UCSD-AML1 (cell line): ENCODE data around the gene SLC7A1.

Experiments used
- DNase-seq: peaks from one replicate; lab custom pipeline; 2025; ENCODE audit not compliant: unreplicated experiment; lab: John Stamatoyannopoulos, UW

SLC7A1 gene

DNA sequence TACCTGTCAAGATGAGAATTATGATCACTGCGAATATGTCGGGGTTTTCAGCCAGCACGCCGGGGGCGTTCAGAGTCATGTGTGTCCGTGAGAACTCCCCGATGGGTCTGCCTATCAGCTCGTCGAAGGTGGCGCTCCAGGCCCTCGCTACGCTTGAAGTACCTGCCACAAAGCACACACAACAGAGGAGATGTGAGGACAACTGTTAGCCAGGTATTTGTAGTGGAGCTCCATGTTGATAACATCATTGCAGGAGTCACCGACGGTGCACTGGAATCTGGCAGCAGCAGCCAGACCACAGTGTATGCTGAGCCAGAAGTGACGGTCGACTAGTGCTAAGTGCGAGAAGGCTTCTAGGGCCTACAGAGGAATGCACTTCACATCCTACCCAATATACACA, 62.7 kb downstream of the SLC7A1 start:
- no peak for DNase-seq

DNA sequence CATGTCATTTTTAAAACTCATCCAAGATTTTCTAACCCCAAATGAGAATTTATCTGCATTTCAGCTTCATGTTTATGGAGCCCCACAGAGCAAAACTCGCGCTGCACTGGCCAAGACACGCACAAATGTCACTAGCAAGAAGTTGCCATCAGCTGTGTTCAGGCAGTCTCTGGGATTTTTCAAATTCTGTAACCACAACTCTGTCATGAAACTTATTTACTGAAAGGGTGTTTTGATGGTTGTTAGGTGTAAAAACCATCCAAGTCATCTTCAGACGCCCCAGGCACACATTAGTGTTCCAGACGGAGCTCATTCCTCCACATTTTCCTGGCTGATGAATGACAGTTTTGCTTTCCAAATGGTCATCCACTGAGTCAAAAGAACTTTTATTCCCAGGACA, 63.4 kb downstream of the SLC7A1 start:
- no peak for DNase-seq

DNA sequence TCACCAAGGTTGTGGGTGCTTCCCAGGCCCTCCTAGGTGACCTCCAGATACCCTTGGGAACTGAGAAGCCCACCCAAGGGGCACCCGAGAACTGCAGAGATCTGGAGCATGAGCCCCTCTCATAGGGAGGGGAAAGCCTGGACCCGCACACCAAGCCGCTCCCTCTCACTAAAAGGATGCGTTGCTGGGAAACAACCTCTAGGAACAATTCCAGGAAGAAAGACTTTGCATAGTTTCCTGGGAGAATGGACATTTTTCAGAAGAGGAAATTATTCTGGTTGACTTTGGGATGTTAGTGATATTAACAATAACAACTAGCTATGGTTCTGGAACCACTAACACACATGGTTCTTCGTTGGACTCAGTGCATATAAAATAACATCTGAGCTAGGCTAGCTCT, 64.6 kb downstream of the SLC7A1 start:
- DNase-seq, result no peak

DNA sequence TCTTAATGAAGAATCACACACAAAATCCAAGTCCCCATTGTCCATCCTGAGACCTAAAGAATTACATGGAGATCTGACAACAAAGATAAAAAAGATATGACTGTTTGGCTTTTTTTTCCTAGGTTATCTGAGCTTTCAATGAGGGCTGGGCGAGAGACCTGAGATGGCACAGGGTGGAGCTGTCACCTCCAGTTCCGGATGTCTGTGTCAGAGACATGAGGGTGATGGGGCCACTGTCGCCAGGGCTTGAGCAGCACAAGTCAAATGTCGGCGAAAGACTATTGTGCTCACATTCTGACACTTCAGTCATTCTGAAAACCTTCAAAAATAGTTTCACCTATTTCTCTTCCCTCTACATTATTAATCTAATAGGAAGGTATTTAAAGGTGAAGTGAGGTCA, 65.7 kb downstream of the SLC7A1 start:
- no peak for DNase-seq

DNA sequence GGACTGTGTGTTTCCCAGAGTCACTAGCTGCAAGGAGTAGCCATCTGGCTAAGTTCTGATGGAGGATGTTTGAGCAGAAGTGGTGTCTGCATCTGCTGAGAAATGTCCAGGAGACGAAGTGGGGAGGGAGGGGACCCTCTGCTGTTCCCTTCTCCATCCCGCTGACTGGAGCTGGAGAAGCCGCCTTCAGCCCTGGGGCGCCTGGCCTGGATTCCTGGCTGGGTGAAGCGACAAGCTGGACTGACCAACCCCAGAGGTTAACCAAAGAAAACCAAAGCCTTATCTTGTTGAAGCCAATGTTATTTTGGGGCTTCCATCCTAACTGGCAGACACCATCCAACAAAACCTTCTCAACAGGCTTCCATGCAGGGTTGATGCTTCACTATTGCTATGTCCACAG, 67.6 kb downstream of the SLC7A1 start:
- no peak for DNase-seq

DNA sequence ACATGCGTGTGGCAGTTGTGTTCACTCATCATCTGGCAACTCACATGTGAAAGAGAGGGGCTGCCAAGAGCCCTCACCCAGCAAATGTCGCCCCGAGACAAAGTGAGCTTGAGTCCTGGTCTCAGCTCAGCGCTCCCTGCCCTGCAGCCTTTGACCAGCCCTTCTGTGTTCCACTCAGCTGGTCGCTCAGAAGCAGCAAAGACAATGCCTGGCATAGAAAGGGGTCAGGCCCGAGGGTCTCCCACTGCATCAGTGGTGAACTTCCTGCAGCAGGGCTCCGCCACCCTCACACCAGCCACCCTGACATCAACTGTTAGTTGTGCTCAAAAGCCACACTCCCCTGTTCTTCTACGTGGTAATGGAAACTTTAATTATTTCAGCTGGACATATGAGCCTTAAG, 68.0 kb downstream of the SLC7A1 start:
- no peak for DNase-seq

DNA sequence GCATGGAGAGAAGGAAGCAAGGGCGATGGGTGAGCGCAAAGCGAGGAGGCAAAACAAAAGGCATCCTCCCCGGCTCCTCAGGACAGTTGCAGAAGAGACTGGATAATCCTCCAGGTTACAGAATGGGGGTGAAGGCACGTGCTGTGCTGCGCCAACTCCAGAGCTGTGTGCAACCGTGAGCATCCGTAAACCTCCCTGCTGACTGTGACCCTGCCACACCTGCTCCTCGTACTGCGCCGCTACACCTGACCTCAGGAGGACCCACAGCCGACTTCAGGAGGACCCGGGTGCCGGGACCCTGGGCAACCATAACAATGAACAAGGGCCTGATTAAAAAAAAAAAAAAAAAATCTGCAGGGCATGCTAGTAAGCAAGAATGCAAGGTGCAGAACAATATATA, 68.7 kb downstream of the SLC7A1 start:
- DNase-seq, result no peak

DNA sequence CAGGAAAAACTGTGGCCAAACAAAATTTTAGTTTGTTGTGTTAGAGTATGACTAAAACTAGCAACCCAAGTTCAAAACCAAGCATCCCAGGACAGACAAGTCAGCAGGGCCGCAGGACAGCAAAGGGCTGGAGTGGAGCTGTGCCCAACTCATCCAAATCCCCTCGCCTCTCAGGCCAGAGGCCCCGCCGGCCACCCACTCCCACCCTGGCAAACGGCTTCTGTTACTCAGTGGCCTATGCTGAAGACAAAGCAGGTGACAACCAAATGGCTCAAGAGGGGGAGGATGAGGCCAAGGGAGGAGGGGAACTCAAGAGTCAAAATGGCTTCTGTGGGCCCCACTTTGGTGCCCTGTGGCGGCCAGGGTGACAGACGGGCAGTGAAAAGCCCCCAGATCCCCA, 69.7 kb downstream of the SLC7A1 start:
- no peak for DNase-seq

DNA sequence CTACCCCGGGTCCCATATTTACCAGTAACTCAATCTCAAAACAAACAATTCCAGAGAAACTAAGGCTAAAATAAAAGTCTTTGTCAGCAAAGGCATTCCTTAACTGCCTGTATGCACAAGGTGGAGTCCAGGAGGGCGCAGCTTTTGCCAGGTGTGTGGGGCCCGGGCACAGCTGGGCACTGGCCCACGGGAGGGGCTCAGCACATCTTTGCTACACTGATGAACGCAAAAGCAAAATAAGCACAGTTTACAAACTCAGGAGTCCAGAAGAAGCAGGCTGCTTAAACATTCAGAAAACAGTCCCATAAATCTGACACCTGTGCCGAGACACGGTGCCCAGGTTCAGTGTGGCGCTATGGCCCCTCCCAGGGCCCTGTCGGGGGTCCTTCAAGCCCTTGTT, 70.8 kb downstream of the SLC7A1 start:
- no peak for DNase-seq

DNA sequence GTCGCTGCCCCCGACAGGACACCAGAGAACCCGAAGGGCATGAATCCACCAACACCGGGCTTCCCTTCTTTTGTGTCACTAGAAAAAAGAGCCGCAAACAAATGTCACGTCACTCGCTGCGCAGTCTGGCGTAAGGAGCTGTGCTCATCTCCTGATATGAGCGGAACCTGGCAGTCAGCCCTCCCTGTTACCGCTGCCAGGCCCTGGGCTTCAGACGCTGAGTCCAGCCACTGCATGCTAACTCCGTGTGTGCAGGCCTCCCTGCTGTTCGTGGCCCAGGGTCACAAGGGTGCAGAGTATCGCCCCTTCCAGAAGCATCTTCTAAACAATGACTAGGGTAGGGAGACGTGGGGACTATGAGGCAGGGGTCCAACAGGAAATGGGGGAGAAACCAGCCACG, 71.3 kb downstream of the SLC7A1 start:
- no peak for DNase-seq

DNA sequence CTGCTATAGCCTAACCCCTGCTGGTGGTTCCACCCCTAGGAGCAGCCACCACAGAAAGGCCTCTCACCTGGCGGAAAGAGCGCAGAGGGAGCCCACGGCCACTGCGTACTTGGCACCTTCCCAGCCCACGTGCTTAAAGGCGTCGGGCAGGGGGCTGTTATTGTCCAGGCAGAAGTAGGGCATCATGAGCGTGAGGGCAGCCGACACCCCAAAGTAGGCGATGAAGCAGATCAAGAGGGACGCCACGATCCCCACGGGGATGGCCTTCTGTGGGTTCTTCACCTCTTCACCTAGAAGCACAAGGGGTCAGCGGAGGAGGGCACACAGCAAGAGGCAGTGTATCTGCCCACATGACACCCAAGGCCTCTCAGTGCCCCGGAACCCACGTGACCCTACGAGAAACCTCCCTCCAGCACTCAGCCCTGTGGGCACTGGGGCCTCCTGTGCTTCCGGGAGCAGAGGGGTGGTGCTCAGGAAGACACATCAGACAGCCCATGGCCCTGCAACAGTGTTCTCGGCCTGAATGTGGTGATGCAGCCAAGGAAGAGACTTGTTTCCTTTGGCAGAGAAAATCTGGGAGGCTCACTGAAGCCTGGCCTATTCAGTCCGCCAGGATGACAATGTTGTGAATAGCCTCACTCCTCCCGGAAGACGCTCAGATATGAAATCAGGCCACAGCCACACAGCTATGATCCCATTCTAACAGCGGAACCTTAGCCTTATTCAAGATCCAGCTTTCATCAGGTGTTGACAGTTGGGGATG, 72.1 kb downstream of the SLC7A1 start:
- no peak for DNase-seq

DNA sequence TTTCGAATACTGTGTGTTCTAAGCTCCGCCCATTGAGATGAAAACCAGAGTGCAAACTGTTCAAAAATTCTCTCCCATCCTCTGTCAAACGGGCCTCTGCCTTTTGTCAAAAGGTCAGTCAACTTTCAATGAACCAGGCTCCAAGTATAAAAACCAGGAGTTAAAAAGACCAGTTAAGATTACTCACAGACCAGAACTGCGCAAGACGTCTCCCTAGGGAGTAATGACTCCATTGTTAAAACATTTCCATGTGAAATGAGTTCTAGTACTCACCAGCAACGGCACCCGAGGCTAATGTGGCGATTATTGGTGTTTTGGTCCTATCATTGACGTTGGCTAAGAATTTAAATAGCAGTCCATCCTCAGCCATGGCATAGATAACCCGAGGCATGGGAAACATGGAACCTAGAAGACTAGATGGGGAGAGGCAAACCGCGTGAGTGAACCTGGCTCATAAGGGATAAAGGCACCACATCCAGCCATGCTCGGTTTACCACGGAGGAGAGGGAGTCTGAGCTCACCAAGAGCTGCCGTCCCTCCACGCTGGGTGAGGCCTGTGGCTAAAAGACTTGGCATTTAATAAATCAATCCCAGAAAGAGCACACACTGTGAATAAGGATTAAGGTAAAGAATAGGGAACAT, 73.3 kb downstream of the SLC7A1 start:
- no peak for DNase-seq

DNA sequence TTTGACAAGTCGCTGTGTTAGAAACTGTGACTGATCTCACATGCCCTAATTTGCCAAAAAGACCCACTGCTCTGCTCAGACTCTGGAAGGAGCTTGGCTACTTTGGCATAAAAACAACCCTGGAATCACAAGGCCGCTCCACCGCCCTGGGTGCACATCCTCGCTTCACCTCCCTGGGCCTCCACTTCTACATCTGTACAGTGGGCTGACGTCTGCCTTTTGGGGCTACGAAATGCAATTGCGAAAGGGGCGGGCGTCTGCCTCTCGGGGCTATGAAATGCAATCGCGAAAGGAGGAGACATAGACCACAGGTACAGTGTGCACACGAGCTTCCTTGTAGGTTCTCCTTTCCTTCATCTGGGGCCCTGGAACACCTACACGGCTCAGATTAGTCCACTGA, 74.2 kb downstream of the SLC7A1 start:
- DNase-seq, result no peak

DNA sequence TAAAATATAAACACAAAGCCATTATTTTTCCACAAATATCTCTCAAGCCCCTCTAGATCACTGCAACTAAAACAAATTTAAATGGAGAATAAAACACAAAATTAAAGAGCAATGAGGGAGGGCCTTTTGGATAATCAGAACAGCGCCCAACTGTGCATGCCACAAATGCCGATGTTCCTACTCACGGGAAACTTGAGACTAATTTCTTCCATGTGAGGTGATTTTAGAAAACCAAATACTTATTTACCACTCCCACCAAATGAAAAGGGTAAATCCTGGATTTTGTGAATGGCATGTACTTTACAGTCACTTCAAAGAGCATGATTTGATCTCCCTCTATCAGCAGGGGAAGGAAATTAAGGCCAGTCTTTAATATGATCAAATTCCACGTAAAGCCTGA, 74.8 kb downstream of the SLC7A1 start:
- no peak for DNase-seq

DNA sequence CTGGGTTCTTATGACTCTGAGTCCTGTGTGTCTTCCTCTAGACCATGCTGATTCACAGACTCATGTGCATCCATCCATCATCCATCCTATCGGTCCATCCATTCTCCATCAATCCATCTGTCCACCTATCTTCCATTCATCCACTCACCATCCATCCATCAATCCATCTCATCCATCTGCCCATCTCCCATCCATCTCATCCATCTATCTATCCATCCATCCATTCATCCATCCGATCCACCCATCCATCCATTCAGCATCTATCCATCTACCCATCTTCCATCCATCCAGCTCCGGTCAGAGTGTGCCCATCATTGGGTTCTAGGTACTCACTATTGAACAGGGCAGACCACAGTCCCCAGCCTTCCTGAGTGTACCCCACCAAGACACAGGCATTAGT, 75.6 kb downstream of the SLC7A1 start:
- DNase-seq, result no peak

DNA sequence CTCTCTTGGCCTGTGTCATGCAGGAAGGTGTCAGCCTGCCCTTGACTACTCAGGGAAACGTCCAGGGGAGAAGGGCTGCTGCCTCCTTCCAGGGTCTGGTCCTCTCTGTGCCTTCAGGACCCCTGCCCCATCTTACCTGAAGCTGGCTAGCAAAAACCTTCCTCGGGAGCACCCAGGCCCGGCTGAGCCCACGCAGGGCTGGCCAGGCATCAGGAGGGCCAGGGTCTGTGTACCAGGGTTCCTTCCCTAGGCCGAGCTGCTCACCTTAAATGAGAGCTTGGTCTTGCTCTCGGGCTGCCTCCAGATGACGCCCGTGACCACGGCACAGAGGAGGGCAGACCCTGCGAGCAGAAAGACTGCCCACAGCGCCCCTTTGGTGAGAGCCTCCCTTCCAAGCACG, 78.6 kb downstream of the SLC7A1 start:
- no peak for DNase-seq

DNA sequence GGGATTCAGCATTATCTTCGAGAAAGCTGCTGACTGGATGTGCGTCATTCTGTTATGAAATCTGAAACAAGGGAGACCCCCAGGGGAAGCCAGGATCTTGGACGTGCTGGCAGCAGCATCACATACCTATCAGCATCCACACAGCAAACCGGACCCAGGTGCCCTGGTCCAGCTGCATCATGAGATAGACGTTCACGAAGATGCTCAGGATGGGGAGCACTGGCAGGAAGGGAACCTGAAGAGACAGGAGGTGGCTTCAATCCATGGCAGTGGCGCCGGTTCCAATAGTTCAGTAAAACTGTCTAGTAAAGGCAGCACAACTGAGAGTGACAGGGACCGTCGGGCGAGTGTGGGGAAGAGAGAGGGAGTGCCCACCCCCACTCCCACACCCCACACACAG, 79.5 kb downstream of the SLC7A1 start:
- DNase-seq, result no peak

DNA sequence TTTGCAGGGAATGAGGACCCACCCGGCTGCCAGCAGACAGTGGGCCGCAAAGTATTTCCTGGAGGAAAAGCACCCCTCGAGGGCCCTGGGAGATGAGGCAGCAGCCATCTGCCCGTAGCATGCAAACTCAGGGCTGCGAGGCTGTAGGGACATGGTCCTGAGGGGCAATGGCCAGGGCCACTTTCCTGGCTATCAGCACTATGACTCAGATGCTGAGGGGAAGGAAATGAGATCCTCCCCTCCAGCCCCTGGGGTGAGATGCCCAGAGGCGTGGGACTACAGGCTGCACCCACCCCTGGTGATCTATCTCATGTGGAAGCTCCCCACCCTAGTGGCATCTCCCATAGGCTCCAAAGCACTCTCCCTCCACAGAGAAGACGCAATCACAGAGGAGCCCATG, 80.1 kb downstream of the SLC7A1 start:
- no peak for DNase-seq

DNA sequence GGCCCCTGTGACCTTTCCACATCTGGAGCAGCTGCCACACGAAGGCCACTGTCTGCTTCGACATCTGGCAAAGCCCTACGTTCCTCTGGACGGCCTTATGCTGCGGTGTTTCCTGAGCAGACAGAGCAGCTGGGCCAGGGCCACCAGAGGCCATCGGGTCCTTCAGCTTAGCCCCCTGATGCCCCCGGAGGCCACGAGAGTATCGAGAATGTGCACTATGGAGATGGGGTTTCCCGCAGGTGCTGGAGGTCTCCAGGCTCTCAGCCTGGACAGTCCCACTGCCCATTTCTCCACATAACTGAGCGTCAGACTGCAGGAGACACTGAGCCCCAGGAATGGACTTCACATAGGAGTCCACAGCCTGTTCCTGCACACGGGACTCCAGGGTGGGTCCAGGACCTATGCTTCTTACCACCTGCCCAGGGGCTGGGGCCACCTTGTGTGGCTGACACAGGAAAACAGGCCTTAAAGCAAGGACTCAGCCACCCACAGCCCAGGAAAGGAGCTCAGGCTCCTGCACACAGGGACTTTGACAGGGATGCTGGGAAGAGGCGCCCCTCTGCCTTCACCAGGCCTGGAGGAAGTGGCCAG, 80.7 kb downstream of the SLC7A1 start:
- DNase-seq, result no peak

DNA sequence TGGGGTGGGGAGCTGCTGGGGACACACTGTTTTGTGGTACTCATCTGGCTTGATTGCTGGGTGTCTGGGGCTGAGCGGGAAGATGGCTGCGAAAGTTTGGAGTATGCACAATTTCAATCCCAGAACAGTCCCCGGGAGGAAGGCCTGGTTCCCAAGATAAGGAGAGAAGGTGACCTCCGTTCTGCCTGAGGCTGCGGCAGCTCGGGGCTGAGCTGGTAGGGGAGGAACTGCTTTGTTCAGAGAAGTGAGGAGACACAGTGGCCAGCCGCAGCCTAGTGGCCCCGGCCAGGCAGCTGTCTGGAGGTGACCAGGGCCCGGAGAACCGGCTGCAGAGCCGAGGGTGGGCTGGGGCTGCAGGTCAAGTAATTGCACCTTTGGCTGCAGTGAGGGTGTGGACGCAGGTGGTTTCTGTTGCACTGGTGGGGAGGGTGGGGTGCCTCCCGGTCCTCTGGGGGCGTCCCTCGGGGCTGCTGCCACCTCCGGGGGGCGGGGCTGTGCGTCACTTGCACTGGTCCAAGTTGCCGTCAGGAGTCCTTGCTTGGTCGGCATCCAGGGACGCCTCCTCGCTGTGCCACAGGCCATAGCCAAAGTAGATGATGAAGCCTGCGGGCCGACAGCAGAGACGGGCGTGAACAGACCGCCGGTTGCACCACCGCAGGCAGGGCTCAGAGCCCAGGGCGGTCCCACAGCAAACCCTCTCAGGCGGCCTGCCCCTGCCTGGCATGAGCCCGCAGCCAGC, 81.3 kb downstream of the SLC7A1 start:
- DNase-seq, result no peak

DNA sequence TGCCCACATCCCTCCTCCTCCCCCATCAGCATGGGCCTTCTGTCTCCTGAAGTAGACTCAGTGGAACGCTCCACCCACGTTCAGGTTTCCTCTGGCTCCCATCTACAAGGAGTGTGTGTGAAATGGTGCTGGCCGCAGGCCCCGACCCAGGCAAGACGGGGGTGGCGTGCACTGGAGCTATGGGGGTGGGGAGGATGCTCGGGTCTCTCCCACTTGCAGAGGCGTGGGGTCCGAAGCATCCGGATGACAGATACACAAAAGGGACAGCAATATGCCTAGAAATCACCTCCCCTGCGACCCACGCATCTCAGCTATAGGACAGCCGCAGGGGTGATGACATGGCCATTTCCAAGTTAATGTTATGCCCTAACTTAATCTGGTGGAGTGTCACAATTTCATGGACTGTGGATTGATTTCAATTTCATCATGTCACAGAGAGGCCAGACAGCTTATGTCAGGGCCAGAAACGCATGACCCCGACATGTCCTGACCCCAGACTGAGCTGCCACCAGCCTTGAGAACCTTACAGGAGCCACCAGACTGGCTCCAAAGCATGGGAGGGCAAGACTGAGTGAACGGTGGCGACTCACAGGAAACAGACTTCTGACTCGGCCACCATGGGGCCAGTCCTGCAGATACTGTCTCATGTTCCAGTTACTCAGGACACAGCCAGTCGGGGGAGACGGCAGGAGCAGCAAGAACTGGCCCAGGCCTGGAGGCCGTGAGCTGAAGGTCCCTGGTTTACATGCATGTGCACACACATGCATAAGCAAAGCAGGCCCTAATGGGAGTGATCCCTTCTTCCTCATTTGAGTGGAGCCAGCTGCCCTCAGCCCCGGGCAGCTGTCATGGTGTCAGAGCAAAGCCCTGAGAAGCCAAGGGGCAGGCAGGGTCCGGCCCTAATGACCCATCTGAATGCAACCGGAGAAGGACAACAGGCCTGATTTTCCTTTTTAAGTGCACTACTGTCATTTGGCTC, 82.2 kb downstream of the SLC7A1 start:
- no peak for DNase-seq
